Cerebellar cortex (tissue), 1 donor: ENCODE results near the gene RMND5B.
A peak's percentile ranks its signal among the peaks of the same experiment; 100 is the strongest.
"Not testable (repeated sequence)": the region's sequence is repeated elsewhere in the genome, so short reads cannot be mapped to it uniquely, and the experiment has no call there.

ENCODE experiments used
- DNase-seq: peaks from one replicate; pipeline ENCODE4 v3.0.0-alpha.2; 2015; ENCODE audit warnings: low spot score

RMND5B gene

GRCh38 chr5:178130234-178130575 is 609 bp upstream of the RMND5B start:
- DNase-seq: not testable (repeated sequence)

DNA sequence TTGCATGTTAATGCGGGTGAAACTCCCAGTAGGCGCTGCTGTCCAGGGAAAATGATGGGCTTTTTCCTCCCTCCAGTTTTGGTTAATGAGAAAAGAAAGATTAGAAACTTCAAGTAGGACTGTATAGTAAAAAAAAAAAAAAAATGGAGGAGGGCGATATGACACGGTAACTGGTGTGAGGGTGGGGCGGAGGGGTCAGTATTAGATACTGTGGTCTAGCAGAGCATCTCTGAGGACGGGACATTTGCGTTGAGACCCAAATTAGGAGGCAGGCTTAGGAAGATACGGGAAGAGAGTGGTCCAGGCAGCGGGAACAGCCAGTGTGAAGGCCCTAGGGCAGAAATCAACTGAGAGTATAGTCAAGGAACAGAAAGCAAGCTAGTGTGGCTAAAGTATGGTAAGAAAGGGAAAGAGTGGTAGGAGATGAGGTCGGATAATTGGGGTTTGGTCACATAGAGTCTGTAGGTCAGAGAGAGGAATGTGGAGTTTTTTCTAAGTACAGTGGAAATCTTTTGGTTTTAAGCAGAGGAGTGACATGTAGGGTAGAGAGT is 707 bp downstream of the RMND5B start:
- DNase-seq: no peak

- DNase-seq: no peak
Measured at GRCh38 chr5:178136990-178137389, 6.2 kb downstream of the RMND5B start.

- no peak for DNase-seq
Measured at GRCh38 chr5:178137991-178138390, 7.2 kb downstream of the RMND5B start.

- no peak for DNase-seq
Measured at GRCh38 chr5:178141550-178141949, 10.7 kb downstream of the RMND5B start.

- no peak for DNase-seq
Measured at GRCh38 chr5:178142642-178143041, 11.8 kb downstream of the RMND5B start.

GRCh38 chr5:178143246-178143645 is 12.4 kb downstream of the RMND5B start:
- no peak for DNase-seq

DNA sequence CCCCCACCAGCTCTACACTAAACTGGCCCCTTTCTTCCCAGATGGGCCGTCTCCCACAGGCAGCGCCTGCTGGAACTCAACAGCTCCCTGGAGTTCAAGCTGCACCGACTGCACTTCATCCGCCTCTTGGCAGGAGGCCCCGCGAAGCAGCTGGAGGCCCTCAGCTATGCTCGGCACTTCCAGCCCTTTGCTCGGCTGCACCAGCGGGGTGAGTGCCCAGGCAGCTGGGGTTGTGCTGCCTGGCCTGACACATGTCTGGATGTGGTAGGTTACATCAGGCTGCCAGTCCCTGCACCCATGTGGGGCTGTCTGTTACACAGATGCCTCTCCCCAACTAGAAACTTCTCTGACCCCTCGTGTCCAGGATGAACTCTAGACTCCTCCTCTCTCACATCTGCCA is 13.1 kb downstream of the RMND5B start:
- no peak for DNase-seq

GRCh38 chr5:178145965-178146820 is 15.4 kb downstream of the RMND5B start:
- DNase-seq: peak; percentile 76

- no peak for DNase-seq
Measured at GRCh38 chr5:178147406-178147805, 16.6 kb downstream of the RMND5B start.

- no peak for DNase-seq
Measured at GRCh38 chr5:178149199-178149932, 18.6 kb downstream of the RMND5B start.

DNA sequence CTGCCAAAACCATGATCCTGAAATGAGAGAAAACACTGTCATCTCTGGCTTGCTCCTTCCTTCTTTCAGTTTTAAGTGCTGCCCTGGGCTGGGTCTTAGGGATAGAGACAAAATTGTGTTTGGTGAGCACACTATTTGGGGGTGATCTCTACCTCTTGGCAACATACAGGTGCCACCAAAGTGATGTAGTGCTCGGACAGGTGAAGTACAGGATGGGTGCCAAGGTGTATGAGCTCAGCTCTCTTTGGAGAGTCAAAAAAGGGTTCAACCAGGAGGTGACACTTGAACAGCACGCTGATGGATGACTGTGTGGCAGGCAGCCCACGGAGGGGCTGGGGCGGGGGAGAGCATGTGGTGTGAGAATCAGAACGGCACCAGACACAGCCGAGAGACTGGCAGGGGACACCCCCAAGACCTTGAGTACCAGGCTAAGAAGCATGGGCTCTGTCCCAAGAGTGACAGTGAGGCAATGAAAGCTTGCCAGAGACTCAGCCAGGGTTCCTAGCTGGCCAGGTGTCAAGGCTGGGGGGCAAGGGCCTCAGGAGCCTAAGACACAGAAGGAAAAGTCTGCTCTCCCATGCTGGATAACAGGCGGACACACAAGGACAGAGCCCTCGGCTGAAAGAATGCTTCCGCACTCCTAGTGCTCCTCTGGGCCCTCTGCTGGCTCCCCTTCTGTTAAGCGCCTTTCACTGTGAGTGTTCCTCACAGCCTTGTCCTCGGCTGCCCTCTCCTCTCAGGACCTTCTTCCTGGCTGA is 20.3 kb downstream of the RMND5B start:
- no peak for DNase-seq

- no peak for DNase-seq
Measured at GRCh38 chr5:178152491-178153444, 22.0 kb downstream of the RMND5B start.

DNA sequence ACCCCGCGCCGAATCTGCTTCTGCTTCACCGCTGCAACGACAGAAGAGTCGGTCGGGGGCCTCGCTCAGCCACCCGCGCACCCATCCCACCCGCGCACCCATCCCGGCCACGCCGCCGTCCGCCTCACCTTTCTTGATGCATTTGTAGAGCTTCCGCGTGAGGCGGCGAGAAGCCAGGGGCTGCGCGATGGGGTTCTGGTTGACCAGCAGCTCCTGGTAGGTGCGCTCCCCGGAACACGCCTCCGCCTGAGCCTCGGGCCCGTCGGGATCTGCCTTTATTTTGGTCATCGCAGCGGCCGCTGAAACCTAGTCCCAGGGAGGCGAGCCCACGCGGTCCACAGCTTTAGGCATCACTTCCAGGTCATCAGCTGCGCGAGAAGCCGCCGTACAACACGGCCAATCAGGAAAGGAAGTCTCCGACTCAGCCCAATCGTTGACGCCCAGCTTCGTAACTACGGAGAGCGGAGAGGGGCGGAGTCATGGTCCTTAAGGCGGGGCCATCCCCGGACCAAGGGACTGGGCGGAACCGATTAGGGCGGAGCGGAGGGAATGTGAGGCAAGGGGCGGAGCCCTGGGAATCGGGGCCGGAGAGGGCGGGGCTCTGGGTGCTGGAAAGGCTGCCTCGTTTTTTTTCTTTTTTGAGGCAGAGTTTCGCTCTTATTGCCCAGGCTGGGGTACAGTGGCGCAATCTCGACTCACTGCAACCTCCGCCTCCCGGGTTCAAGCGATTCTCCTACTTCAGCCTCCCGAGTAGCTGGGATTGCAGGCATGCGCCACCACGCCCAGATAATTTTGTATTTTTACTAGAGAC is 22.9 kb downstream of the RMND5B start, which contains the start of gene NHP2:
NHP2 (minus strand) TSS at position 356 of the 811 bp plus-strand sequence; CDS start at position 288, 68 bp downstream.
- DNase-seq: peak; percentile 99

- DNase-seq: no peak
Measured at GRCh38 chr5:178155065-178155464, 24.3 kb downstream of the RMND5B start.

GRCh38 chr5:178160176-178160575 is 29.4 kb downstream of the RMND5B start:
- DNase-seq: no peak

DNA sequence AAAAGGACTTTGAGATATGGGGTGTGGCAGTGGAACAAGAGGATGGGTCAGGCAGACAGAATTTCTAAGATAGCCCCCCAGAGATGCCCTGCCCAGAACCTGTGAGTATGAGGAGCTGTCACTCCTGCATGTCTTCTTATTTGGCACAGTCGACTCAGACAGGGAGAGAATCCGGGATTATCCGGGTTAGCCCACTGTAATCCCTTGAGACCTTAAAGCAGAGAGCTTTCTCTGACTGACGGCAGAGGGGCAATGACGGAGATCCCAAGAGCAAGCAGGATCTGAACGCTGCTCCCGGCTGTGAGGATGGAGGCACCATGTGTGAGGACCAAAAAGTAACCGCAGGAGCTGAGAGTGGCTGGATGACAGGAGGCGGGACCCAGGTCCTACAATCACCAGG is 31.7 kb downstream of the RMND5B start:
- DNase-seq: no peak

GRCh38 chr5:178163772-178164735 is 33.2 kb downstream of the RMND5B start:
- DNase-seq: peak; percentile 86

- no peak for DNase-seq
Measured at GRCh38 chr5:178165581-178165980, 34.8 kb downstream of the RMND5B start.
